ENCODE results near the gene LSS.
A peak's percentile ranks its signal among the peaks of the same experiment; 100 is the strongest.

The LSS gene

GRCh38 chr21:46228345-46229051, at the start of gene LSS:
Gene LSS (minus strand): TSS chr21:46228774. CDS start chr21:46228745, 29 bp downstream.
- peak; percentile 98 for DNase-seq (ENCODE audit: low spot score)

DNA sequence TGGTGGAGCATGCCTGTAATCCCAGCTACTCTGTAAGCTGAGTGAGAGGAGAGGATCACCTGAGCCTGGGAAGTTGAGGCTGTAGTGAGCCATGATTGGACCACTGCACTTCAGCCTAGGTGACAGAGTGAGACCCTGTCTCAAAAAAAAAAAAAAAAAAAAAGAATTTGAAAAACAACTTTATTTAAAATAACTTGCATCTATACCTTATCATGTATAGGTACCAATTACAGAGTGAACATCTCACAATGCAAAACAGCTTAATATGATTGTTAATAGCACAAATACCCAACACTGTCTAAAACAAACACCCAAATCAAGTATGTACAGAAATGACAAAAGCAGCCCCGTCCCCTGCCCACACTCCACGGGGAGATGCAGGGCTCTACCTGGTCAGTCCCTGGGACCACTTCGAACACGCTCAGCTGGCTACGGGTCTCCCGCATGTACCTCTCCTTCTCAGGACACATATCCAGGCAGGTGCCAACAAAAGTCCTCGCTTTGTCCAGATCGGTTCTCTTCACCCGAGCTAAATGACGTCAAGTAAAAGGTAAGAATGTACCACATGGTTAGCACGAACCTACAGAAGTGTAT, 46.3 kb upstream of the LSS start:
- no peak for DNase-seq (ENCODE audit: low spot score)

GRCh38 chr21:46273341-46273740, 44.8 kb upstream of the LSS start:
- DNase-seq (ENCODE audit: low spot score), result no peak

- DNase-seq (ENCODE audit: low spot score), result no peak
These were observed 40.9 kb upstream of the LSS start for GRCh38 chr21:46269466-46269865.

GRCh38 chr21:46268371-46268770, 39.8 kb upstream of the LSS start:
- DNase-seq (ENCODE audit: low spot score), result no peak

- no peak for DNase-seq (ENCODE audit: low spot score)
These were observed 38.4 kb upstream of the LSS start for GRCh38 chr21:46266946-46267345.

DNA sequence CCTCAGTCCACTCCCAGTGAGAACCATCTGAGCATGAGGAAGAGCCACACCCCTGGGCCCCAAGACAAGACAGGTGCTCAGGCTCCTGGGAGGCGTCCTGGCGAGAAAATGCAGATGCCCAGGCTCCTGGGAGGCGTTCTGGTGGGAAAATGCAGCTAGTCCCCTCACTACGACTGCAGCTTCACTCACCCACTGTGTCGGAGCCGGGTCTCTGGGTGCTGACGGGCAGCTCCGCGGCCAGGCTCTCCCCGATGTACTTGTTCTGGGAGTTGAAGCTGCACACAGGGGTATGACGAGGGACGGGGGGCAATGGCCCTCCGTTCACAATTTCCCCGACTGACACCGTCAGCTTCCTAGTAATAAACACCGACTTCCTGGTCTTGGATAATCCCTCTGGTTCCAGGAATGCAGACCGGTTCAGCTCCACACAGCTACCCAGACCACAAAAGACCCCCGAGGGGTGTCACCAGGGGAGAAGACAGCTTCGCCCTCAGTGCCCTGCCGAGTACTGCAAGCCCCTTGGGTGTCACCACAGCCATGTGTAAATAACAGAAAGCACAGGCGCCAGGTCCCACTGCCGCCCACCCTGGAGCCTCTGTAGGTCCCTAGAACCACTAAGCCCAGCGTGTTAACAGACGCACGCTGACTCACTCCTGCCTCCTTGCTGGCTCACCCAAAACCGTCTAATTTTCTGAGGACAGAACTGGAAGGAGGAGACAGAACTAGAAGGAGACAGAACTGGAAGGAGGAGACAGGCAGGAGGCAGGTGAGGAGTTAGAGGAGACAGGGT, 37.4 kb upstream of the LSS start:
- DNase-seq (ENCODE audit: low spot score), result no peak

GRCh38 chr21:46264690-46265144, 36.1 kb upstream of the LSS start:
- no peak for DNase-seq (ENCODE audit: low spot score)

DNA sequence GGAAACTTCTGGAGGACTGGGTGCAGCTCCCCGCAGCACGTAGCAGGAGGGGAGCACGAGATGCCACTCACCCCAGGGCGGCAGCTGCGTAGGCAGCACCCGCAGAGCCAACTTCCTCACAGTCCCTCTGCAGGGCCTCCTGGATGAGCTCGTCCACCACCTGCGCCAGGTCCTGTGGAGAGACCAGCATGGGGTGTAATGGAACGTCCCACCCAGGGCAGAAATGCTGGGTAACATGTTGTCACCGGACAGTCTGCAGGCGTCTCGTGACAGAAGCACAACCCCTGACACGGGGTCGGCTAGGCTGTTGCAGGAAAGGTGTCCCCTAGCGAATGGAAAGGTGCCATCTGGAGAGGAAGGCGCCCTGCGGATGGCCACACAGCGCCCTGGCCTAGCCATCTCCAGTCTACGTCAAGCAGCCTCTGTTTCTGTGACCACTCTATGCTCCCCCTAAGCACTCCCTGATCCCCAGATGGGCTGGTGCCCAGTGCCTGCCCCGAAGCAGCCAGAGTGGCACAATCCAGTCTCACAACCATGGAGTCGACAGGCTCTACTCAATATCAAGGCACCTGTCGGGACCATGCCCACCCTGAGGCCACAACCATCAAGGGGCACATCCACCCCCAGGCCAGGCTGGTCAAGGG, 35.6 kb upstream of the LSS start:
- no peak for DNase-seq (ENCODE audit: low spot score)

GRCh38 chr21:46256501-46256994, 28.0 kb upstream of the LSS start:
- DNase-seq (ENCODE audit: low spot score), result no peak

DNA sequence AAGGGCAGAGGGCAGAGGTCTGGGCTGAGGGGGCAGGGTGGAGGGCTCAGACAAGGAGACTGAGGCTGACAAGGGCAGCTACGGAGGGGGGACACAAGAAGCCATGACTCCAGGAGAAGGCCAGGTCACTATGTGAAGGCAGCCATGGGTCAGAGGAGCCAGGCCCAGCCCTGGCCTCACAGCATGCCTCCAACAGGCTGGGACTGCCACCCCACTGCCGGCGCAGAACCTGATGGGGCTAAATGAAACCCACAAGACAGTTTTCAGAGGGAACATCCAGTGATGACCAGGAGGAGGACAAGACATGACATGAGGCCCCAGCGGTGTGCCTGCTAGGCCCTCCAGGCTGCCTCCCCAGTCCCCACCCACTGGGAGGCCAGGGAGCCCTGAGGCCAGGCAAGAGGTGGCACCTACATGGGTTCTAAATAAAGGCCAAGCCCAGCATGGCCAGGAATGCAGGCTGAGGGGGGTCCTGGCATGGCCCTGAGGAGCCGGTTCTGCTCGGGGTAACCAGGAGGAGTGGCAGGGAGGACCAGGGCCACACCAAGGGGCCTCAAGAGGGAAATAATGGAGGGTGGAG, 27.3 kb upstream of the LSS start:
- no peak for DNase-seq (ENCODE audit: low spot score)

GRCh38 chr21:46255166-46255565, 26.6 kb upstream of the LSS start:
- no peak for DNase-seq (ENCODE audit: low spot score)

DNA sequence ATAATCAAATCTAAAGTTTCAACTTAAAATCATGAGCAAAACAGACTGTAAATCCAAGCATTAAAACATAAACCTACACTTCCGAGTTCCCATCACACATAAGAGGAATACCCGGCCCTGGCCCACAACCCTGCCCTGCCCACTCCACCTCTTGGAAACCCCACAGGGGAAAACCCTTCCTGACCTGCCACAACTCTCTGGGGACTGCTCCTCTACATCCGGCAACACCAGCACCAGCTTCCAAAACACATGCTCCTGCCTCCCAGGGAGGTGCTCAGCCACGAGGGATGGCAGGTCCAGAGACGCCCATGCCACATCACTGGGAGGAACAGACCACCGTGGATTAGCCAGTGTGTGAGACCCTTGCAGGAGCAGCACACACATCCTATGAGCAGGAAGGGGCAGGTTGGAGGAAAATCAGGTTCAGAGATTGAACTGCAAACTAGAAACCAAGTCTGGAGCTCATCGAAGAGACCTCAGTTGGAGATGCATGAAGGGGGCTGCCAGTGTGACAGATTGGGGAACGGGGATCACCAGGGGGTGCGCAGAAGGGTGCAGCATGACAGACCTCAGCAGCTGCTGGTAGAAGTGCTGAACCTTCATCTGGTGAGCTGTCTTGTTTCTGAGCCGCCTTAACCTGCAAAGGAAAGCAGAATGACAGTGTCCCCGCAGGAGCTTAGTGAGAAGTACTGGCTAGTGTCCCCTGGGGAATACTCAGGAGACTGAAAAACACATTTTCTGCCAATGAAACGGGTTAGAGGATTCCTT, 25.8 kb upstream of the LSS start:
- no peak for DNase-seq (ENCODE audit: low spot score)

DNA sequence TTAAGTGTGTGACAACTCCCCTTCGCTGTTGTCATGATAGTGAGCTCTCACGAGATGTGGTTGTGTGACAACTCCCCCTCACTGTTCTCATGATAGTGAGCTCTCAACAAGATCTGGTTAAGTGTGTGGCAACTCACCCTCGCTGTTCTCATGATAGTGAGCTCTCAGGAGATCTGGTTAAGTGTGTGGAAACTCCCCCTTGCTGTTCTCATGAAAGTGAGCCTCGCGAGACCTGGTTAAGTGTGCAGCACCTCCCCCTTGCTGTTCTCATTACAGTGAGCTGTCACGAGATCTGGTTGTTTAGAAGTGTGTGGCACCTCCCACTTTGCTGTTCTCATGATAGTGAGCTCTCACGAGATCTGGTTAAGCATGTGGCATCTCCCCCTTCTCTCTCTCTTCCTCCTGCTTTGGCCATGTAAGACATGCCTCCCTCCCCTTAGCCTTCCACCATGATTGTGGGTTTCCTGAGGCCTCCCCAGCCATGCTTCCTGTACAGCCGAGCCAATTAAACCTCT, 25.1 kb upstream of the LSS start:
- peak; percentile 94 for DNase-seq (ENCODE audit: low spot score)

DNA sequence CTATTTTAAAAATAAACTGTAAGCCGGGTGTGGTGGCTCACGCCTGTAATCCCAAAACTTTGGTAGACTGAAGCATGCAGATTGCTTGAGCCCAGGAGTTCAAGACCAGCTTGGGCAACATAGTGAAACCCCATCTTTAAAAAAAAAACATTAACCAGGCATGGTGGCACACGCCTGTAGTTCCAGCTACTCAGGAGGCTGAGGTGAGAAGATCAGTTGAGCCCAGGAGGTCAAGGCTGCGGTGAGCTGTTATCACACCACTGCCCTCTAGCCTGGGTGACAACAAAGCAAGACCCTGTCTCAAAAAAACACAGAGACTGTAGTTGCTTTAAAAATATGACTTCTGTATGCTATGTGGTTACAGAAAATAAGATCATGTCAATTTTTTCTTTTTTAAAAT, 24.3 kb upstream of the LSS start:
- DNase-seq (ENCODE audit: low spot score), result no peak

- peak; percentile 42 for DNase-seq (ENCODE audit: low spot score)
These were observed 21.7 kb upstream of the LSS start for GRCh38 chr21:46250146-46250725.

GRCh38 chr21:46248827-46249226, 20.3 kb upstream of the LSS start:
- DNase-seq (ENCODE audit: low spot score), result no peak

DNA sequence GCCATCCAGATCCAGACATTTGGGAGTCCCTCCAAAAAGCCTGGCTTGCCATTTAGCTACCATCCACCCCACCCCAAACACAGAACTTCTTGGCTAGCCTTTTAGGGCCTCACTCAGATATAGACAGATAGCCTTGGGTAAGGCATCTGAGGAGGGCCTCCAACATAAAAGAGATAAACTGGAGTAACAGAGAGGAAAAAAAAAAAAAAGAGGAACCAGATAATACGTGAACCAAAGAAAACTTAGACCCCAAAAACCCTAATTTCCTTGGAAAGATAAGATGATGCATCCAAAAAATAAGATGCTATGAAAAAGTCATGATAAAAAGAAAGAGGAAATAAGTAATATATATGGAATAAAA, 19.8 kb upstream of the LSS start:
- DNase-seq (ENCODE audit: low spot score), result no peak

DNA sequence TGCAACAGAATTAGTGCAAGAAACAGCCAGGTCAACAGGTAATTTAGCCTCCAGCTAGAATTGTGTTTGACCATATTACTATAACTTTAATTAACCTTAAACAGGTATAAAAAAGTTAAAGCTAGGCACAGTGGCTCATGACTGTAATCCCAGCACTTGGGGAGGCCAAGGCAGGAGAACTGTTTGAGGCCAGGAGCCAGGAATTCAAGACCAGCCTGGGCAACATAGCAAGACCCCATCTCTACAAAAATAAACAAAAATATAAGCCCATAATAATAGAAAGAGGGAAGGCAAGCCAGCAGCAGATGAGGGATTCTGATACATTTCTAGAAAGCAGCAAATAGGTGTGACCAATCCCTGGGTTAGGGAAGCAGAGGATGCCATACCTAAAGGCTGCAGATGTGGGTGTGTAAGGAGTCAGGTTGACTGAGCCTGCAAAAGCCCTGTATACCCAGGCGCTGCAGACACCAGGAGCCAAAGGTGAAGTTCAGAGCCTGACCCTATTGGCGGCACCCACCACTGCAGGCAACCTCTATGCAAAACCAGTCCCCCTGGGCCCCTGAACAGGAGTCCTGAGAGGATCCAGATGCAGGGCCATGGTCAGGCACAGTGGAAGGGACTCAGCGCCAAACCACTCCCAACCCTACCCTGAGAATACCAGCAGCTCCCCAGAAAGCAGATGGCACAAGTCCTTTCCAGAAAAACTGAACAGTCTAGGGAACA, 19.3 kb upstream of the LSS start:
- DNase-seq (ENCODE audit: low spot score), result no peak

- no peak for DNase-seq (ENCODE audit: low spot score)
These were observed 17.8 kb upstream of the LSS start for GRCh38 chr21:46246345-46246744.
